ENCODE results near the gene YOD1. TPM values are rescaled to one million over a fixed set of nuclear protein-coding genes. Genes with fewer than 3 reads are reported as not detected.

YOD1 gene
- polyA plus RNA-seq, 1 donor (not counting 4 experiments of a cell fraction or from before 2014, with no cell fraction given) = 5.2 TPM

GRCh38 chr1:207031016-207031415 lies 20.0 kb downstream of the YOD1 start:
- Histone ChIP-seq H3K9me3 (ENCODE audit: control insufficient read depth, low read depth, low read length) (no peaks in the 10 kb centered on the region), H4K20me1 (ENCODE audit: control insufficient read depth, extremely low read depth, insufficient read depth, low read length) (no peaks in the 10 kb centered on the region), H3K9ac (ENCODE audit: control insufficient read depth, extremely low read depth, insufficient read depth, low read length) (peak overlapping the region; percentile 93), H3K27me3 (ENCODE audit: control insufficient read depth, extremely low read depth, insufficient read depth, low read length) (no peaks in the 10 kb centered on the region), H3K27ac (ENCODE audit: control insufficient read depth, insufficient read depth, low read length) (peak overlapping the region; percentile 99), H3K9me1 (ENCODE audit: control insufficient read depth, extremely low read depth, insufficient read depth, low read length) (no peaks in the 10 kb centered on the region), H3K36me3 (ENCODE audit: control insufficient read depth in 2 of 2, extremely low read depth in 1 of 2, insufficient read depth in 2 of 2, low read length in 2 of 2) (peaks cover 2 to 30% of the 10 kb centered on the region in 2 experiments), H3K4me3 (ENCODE audit: control insufficient read depth in 2 of 3, extremely low read depth in 1 of 3, insufficient read depth in 2 of 3, low read depth in 1 of 3, low read length in 3 of 3) (peak overlapping the region; percentile 70 to 94 (median 81)), H2AFZ (ENCODE audit: control insufficient read depth, low read length) (no peak overlapping the region), H3K4me1 (ENCODE audit: control insufficient read depth, extremely low read depth, insufficient read depth, low read length) (peaks cover 76% of the 10 kb centered on the region), H3K79me2 (ENCODE audit: control insufficient read depth, insufficient read depth, low read length) (peaks cover 59% of the 10 kb centered on the region), H3K4me2 (ENCODE audit: control insufficient read depth, extremely low read depth, insufficient read depth, low read depth, low read length) (peak overlapping the region; percentile 98)
- FAIRE-seq (no peak), DNase-seq (ENCODE audit: low read depth, low spot score) (no peak)
- TF ChIP-seq EZH2 (IDR thresholded peaks at IDR 0.05; ENCODE audit: low read length) (no peak), CTCF (optimal IDR thresholded peaks at IDR 0.05 in 1 of 3, IDR thresholded peaks at IDR 0.05 in 1 of 3, conservative IDR thresholded peaks at IDR 0.05 in 1 of 3; ENCODE audit: extremely low read depth in 1 of 3, insufficient read depth in 2 of 3, low read length in 3 of 3) (no peak)
- dilution Hi-C loops (cut with MboI; ENCODE audit: extremely low pct_ligation_motif_present, low sequenced_read_pairs) = no loop called here

DNA sequence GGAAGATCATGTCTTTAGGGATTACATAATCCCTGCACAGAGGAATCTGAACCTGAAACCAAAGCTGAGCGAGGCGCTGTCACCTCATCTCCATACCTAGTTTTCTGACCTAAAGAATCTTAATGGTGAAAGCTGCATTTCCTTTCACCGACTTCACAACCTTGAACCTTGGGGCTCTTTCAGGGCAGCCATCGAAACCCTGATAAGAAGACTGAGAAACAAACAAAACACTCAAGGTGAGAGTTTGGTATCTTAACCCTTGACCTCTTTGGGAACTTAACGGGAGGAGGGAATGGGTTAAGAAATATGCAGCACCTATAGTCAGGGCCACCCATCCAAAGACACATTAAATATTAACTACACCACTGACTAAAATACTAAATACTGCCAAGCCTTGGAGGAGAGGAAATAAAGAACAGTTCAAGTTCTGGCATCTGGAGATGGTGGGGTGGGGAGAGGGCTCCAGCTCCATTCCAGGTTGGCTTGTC lies 20.4 kb downstream of the YOD1 start:
- no peak for TF ChIP-seq CTCF (optimal IDR thresholded peaks at IDR 0.05 in 1 of 3, IDR thresholded peaks at IDR 0.05 in 1 of 3, conservative IDR thresholded peaks at IDR 0.05 in 1 of 3; ENCODE audit: extremely low read depth in 1 of 3, insufficient read depth in 2 of 3, low read length in 3 of 3)
- TF ChIP-seq EZH2 (IDR thresholded peaks at IDR 0.05; ENCODE audit: low read length) = no peak
- Histone ChIP-seq H3K9me3 (ENCODE audit: control insufficient read depth, low read depth, low read length) (no peaks in the 10 kb centered on the region), H3K4me3 (ENCODE audit: control insufficient read depth in 2 of 3, extremely low read depth in 1 of 3, insufficient read depth in 2 of 3, low read depth in 1 of 3, low read length in 3 of 3) (peak overlapping the region; percentile 70 to 94 (median 81)), H3K4me2 (ENCODE audit: control insufficient read depth, extremely low read depth, insufficient read depth, low read depth, low read length) (peak overlapping the region; percentile 98), H3K9ac (ENCODE audit: control insufficient read depth, extremely low read depth, insufficient read depth, low read length) (peak overlapping the region; percentile 93), H3K27me3 (ENCODE audit: control insufficient read depth, extremely low read depth, insufficient read depth, low read length) (no peaks in the 10 kb centered on the region), H3K27ac (ENCODE audit: control insufficient read depth, insufficient read depth, low read length) (peak overlapping the region; percentile 99), H3K4me1 (ENCODE audit: control insufficient read depth, extremely low read depth, insufficient read depth, low read length) (peaks cover 77% of the 10 kb centered on the region), H3K9me1 (ENCODE audit: control insufficient read depth, extremely low read depth, insufficient read depth, low read length) (no peaks in the 10 kb centered on the region), H3K79me2 (ENCODE audit: control insufficient read depth, insufficient read depth, low read length) (peaks cover 63% of the 10 kb centered on the region), H2AFZ (ENCODE audit: control insufficient read depth, low read length) (no peak overlapping the region), H3K36me3 (ENCODE audit: control insufficient read depth in 2 of 2, extremely low read depth in 1 of 2, insufficient read depth in 2 of 2, low read length in 2 of 2) (peaks cover 4 to 33% of the 10 kb centered on the region in 2 experiments), H4K20me1 (ENCODE audit: control insufficient read depth, extremely low read depth, insufficient read depth, low read length) (no peaks in the 10 kb centered on the region)
- dilution Hi-C loops (cut with MboI; ENCODE audit: extremely low pct_ligation_motif_present, low sequenced_read_pairs) = no loop called here
- no peak for DNase-seq (ENCODE audit: low read depth, low spot score)
- FAIRE-seq = no peak

All from keratinocyte (primary cell).